ENCODE results near the gene ALPL.

- no peak for TF ChIP-seq POLR2AphosphoS5 (IDR thresholded peaks at IDR 0.05; ENCODE audit: low read depth, low read length)
- TF ChIP-seq POU2F2 (IDR thresholded peaks at IDR 0.05; ENCODE audit: low read depth, low read length): no peak
- no peak for TF ChIP-seq POLR2A (IDR thresholded peaks at IDR 0.05; ENCODE audit: low read depth, low read length)
- TF ChIP-seq SPI1 (IDR thresholded peaks at IDR 0.05; ENCODE audit: low read depth, low read length): peak; percentile 73
- no peak for TF ChIP-seq PAX5 (IDR thresholded peaks at IDR 0.05; ENCODE audit: insufficient read depth, low read length, severe bottlenecking)
- TF ChIP-seq TAF1 (IDR thresholded peaks at IDR 0.05; ENCODE audit: low read depth, low read length): no peak
These were observed 105.3 kb downstream of the ALPL start for GRCh38 chr1:21614419-21615115.
